Gastroesophageal sphincter (tissue), 3 donors: ENCODE measurements around the gene EMCN.

Experiments
- CTCF ChIP-seq, 4 experiments: fragments of 200-600 bp in 2 of 4; fragments of 450-650 bp in 2 of 4; sonication (generic) in 1 of 4; IDR thresholded peaks; one replicate each; pipeline ENCODE4 v1.5.1; 2017 to 2019; ENCODE audit warnings: antibody characterized with exemption in 4 of 4, mild to moderate bottlenecking in 2 of 4, moderate library complexity in 2 of 4
- POLR2A ChIP-seq, 2 donors: fragments of 450-650 bp; IDR thresholded peaks; one replicate each; pipeline ENCODE4 v1.6.1; 2017; ENCODE audit warnings: antibody characterized with exemption in 2 of 2, mild to moderate bottlenecking in 2 of 2, moderate library complexity in 1 of 2

DNA sequence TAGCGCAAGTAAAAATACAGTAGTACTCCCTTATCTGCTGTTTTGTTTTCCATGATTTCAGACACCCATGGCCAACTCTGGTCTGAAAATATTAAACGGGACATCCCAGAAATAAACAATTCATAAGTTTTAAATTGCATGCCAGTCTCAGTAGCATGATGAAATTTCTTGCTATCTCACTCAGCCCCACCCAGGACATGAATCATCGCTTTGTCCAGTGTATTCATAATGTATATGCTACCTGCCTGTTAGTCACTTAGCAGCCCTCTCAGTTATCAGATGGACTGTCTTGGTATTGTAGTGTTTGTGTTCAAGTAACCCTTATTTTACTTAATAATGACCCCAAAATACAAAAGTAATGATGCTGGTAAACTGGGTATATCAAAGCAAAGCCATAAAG lies 169.3 kb downstream of the EMCN start:
- no peak for TF ChIP-seq POLR2A (IDR thresholded peaks at IDR 0.05)
- TF ChIP-seq CTCF (IDR thresholded peaks at IDR 0.05): no peak
